Tibial artery (tissue), 4 donors: Measurements from ENCODE around the gene ZNF57.
"Not testable (repeated sequence)": the region's sequence is repeated elsewhere in the genome, so short reads cannot be mapped to it uniquely, and the experiment has no call there.

Experiments
- DNase-seq, 2 donors: peaks; one replicate each; pipeline ENCODE4 v3.0.0-alpha.2; 2019
- H3K27ac ChIP-seq, 2 donors: fragments of 200-600 bp; sonication (generic) in 1 of 2; 1 replicate in 1 of 2; 2 replicates in 1 of 2; pipeline ENCODE4 v1.5.1; 2018 to 2019; ENCODE audit warnings: mild to moderate bottlenecking in 1 of 2
- H3K27me3 ChIP-seq, 2 donors: fragments of 200-600 bp; sonication (generic) in 1 of 2; one replicate each; pipeline versions ENCODE4 v1.5.1 to v1.6.0; 2016 to 2019
- H3K36me3 ChIP-seq, 3 donors: fragments of 200-600 bp; sonication (generic) in 2 of 3; one replicate each; pipeline ENCODE4 v1.5.1; 2016 to 2019; ENCODE audit warnings: mild to moderate bottlenecking in 2 of 3
- H3K4me1 ChIP-seq, 4 donors: fragments of 200-600 bp; sonication (generic) in 2 of 4; 1 replicate in 3 of 4; 2 replicates in 1 of 4; pipeline ENCODE4 v1.5.1; 2016 to 2019
- H3K4me3 ChIP-seq, 2 donors: fragments of 200-600 bp; sonication (generic) in 1 of 2; 1 replicate in 1 of 2; 2 replicates in 1 of 2; pipeline ENCODE4 v1.5.1; 2018 to 2019; ENCODE audit warnings: mild to moderate bottlenecking in 2 of 2
- H3K9me3 ChIP-seq, 3 donors: fragments of 200-600 bp; sonication (generic) in 1 of 3; one replicate each; pipeline ENCODE4 v1.5.1; 2016 to 2019
- CTCF ChIP-seq, 2 experiments: fragments of 200-600 bp in 1 of 2; fragments of 450-650 bp in 1 of 2; IDR thresholded peaks; one replicate each; pipeline ENCODE4 v1.5.1; 2017 to 2019; ENCODE audit warnings: antibody characterized with exemption in 2 of 2, mild to moderate bottlenecking in 1 of 2, moderate library complexity in 1 of 2
- intact Hi-C: fragments of 100-400 bp; cut with DNase I; formaldehyde crosslinking; loops from one replicate; pipeline ENCODE4 v1.15.0; 2023; ENCODE audit warnings: low total_unique reads

The ZNF57 gene

GRCh38 chr19:2923510-2923909 lies 22.8 kb downstream of the ZNF57 start:
- no peak for TF ChIP-seq CTCF (IDR thresholded peaks at IDR 0.05)
- Histone ChIP-seq H3K36me3 (peaks cover under 1 to 14% (median 11%) of the 10 kb centered on the region in 3 donors), H3K4me1 (no peaks in the 10 kb centered on the region), H3K27ac (no peak overlapping the region), H3K9me3 (no peaks in the 10 kb centered on the region), H3K27me3 (no peaks in the 10 kb centered on the region), H3K4me3 (no peak overlapping the region)
- intact Hi-C loops, result no loop called here
- DNase-seq, result no peak

GRCh38 chr19:2926341-2927031 lies 25.8 kb downstream of the ZNF57 start:
- no peak for DNase-seq
- H3K36me3 ChIP-seq, result no peaks in the 10 kb centered on the region
- no peak overlapping the region for H3K4me3 ChIP-seq
- intact Hi-C loops, result no loop called here
- no peaks in the 10 kb centered on the region for H3K9me3 ChIP-seq
- H3K27ac ChIP-seq, result no peak overlapping the region
- TF ChIP-seq CTCF (IDR thresholded peaks at IDR 0.05), result no peak
- no peaks in the 10 kb centered on the region for H3K4me1 ChIP-seq
- no peaks in the 10 kb centered on the region for H3K27me3 ChIP-seq

GRCh38 chr19:2927032-2927430 lies 26.3 kb downstream of the ZNF57 start:
- intact Hi-C loops, result no loop called here
- peaks cover 0 to 4% (median 2%) of the 10 kb centered on the region in 3 donors for H3K36me3 ChIP-seq
- no peak for DNase-seq
- H3K9me3 ChIP-seq, result peaks cover 0 to 2% (median under 1%) of the 10 kb centered on the region in 3 donors
- no peak for TF ChIP-seq CTCF (IDR thresholded peaks at IDR 0.05)
- no peaks in the 10 kb centered on the region for H3K27me3 ChIP-seq
- H3K4me1 ChIP-seq, result no peaks in the 10 kb centered on the region
- no peak overlapping the region for H3K4me3 ChIP-seq
- H3K27ac ChIP-seq, result no peak overlapping the region

- DNase-seq, result no peak
Observed at GRCh38 chr19:2933490-2933910, 32.8 kb downstream of the ZNF57 start.

GRCh38 chr19:2935863-2936262 lies 35.1 kb downstream of the ZNF57 start:
- H3K4me1 ChIP-seq, H3K27ac ChIP-seq, DNase-seq, H3K4me3 ChIP-seq, intact Hi-C loops, H3K27me3 ChIP-seq: not testable (repeated sequence)
- peaks cover 58 to 76% (median 70%) of the 10 kb centered on the region in 3 donors for H3K36me3 ChIP-seq
- H3K9me3 ChIP-seq, result peaks cover 5 to 32% (median 24%) of the 10 kb centered on the region in 3 donors

More at GRCh38 chr19:2933490-2933910, 32.8 kb downstream of the ZNF57 start:
- peaks cover 54 to 63% (median 61%) of the 10 kb centered on the region in 3 donors for H3K36me3 ChIP-seq
- no peaks in the 10 kb centered on the region for H3K4me1 ChIP-seq
- no peak overlapping the region for H3K4me3 ChIP-seq
- H3K27me3 ChIP-seq, result no peaks in the 10 kb centered on the region
- H3K9me3 ChIP-seq, result peaks cover 5 to 32% (median 24%) of the 10 kb centered on the region in 3 donors
- intact Hi-C loops, result no loop called here
- no peak for TF ChIP-seq CTCF (IDR thresholded peaks at IDR 0.05)
- H3K27ac ChIP-seq, result no peak overlapping the region

GRCh38 chr19:2942928-2943640 lies 42.4 kb downstream of the ZNF57 start:
- Histone ChIP-seq H3K9me3 (no peaks in the 10 kb centered on the region), H3K27ac (no peak overlapping the region), H3K36me3 (peaks cover 9 to 17% (median 13%) of the 10 kb centered on the region in 3 donors), H3K4me1 (peaks cover 0 to 14% (median 13%) of the 10 kb centered on the region in 4 donors), H3K27me3 (no peaks in the 10 kb centered on the region), H3K4me3 (no peak overlapping the region)
- no peak for TF ChIP-seq CTCF (IDR thresholded peaks at IDR 0.05)
- intact Hi-C loops, result loop anchor here (5.0 kb wide), 1 partner anchor 36 kb away; no protein-coding TSS in a partner anchor
- no peak for DNase-seq
